Measurements from ENCODE around the gene VARS2.

DNA sequence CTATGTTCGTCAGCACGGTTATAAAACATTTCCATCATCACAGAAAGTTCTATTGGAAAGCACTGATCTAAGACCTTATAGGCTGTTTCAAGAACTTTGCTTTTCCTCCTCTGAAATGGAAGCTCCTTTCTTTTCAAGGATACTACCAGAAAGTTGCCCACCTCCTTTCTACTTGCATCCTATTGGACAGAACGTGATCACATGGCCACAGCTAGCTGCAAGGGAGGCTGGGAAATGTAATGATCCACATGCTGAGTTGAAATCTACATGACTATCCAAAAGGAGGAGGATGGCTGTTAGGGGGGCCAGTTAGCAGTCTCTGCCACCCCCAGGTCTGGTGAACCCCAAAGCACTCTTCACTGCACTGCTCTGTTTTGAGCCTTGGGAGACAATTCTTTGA is 14.6 kb downstream of the VARS2 start:
- TF ChIP-seq ZNF670 (tag by site-specific recombination; IDR thresholded peaks at IDR 0.05; ENCODE audit: low read depth) (no peak), ZNF785 (tag by site-specific recombination; IDR thresholded peaks at IDR 0.05) (no peak), ZNF626 (tag by site-specific recombination; IDR thresholded peaks at IDR 0.05) (no peak), ZNF830 (tag by site-specific recombination; IDR thresholded peaks at IDR 0.05; ENCODE audit: low read depth) (no peak), ZBTB20 (tag by site-specific recombination; IDR thresholded peaks at IDR 0.05) (no peak), SP2 (tag by site-specific recombination; IDR thresholded peaks at IDR 0.05) (no peak)
